22Rv1 (cell line): ENCODE measurements around the gene BAG2.

ENCODE experiments used
- ZFX ChIP-seq: fragments of 450-650 bp; IDR thresholded peaks from 2 replicates; pipeline ENCODE4 v1.6.1; 2017; ENCODE audit warnings: antibody characterized with exemption, borderline replicate concordance
- TF ChIP-seq, protein P1 (sequence below): fragments of 450-650 bp; IDR thresholded peaks from 2 replicates; pipeline ENCODE4 v1.5.1; 2017; ENCODE audit warnings: mild to moderate bottlenecking

GRCh38 chr6:57141451-57142177 is 30.5 kb upstream of the BAG2 start:
- TF ChIP-seq, protein P1, sequence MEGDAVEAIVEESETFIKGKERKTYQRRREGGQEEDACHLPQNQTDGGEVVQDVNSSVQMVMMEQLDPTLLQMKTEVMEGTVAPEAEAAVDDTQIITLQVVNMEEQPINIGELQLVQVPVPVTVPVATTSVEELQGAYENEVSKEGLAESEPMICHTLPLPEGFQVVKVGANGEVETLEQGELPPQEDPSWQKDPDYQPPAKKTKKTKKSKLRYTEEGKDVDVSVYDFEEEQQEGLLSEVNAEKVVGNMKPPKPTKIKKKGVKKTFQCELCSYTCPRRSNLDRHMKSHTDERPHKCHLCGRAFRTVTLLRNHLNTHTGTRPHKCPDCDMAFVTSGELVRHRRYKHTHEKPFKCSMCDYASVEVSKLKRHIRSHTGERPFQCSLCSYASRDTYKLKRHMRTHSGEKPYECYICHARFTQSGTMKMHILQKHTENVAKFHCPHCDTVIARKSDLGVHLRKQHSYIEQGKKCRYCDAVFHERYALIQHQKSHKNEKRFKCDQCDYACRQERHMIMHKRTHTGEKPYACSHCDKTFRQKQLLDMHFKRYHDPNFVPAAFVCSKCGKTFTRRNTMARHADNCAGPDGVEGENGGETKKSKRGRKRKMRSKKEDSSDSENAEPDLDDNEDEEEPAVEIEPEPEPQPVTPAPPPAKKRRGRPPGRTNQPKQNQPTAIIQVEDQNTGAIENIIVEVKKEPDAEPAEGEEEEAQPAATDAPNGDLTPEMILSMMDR, result no peak
- no peak for TF ChIP-seq ZFX
